ENCODE results near the gene C19orf38.

The C19orf38 gene

DNA sequence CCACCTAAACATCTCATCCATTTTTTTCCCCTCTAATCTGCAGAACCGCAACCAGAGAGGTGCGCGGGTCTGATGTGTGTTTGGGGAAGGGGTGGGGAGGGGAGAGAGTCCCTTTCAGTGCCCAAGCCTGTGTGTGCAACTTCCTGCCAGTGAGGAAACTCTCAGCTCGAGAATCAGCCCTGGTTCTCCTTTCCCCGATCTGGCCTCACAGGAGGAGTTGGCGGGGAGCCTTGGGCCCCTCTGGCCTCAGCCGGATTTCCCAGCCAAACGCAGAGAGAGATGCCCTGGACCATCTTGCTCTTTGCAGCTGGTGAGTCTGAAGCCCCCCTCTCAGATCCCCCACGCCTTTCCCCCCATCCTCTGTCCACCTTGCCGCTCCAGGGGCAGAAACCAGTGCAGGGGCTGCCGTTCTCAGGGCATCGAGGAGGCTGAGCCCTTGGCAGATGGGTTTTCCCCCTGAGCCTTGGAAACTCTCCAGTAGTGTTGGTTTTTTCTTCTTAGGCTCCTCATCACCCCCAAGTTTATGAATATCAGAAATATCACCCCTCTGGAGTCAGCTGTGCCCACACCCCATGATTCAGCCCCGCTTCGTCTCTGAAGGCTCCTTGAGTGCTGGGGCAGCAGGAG is at the start of gene C19orf38:
Gene C19orf38 (plus strand): TSS at position 186 of the 627 bp plus-strand sequence. CDS start 94 bp downstream, at position 280.
- DNase-seq, result no peak

- DNase-seq, result no peak
These were observed 47.7 kb upstream of the C19orf38 start for GRCh38 chr19:10800488-10800887.

- DNase-seq, result no peak
These were observed 45.7 kb upstream of the C19orf38 start for GRCh38 chr19:10802479-10802878.

GRCh38 chr19:10803252-10803651 is 45.0 kb upstream of the C19orf38 start:
- DNase-seq, result no peak

DNA sequence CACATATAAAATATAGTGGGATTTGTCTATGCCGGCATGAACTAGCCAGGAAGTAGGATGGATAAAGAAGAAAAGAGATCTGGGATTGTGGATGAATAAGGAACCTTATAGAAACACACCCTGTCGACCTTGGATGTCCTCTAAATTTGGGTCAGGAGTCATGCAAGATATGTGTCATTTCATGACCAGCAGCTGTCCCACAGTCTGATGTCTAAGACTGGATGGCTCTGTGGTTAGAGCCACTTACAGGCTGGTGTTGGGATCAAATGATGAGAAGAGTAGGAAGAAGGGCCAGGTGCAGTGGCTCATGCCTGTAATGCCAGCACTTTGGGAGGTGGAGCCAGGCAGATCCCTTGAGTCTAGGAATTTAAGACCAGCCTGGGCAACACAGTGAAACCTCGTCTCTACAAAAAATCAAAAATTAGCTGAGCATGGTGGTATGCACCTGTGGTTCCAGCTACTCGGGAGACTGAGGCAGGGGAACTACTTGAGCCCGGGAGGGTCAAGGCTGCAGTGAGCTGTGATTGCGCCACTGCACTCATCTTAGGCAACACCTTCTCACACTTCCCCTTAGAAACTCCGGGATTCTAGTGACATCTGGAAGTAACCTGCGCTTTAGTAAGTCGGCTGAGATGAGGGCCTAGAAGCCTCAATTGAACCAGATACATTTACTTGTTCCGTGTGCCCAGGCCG is 43.0 kb upstream of the C19orf38 start:
- no peak for DNase-seq

- DNase-seq, result no peak
These were observed 42.4 kb upstream of the C19orf38 start for GRCh38 chr19:10805758-10806247.

GRCh38 chr19:10808937-10809649 is 39.1 kb upstream of the C19orf38 start:
- no peak for DNase-seq

DNA sequence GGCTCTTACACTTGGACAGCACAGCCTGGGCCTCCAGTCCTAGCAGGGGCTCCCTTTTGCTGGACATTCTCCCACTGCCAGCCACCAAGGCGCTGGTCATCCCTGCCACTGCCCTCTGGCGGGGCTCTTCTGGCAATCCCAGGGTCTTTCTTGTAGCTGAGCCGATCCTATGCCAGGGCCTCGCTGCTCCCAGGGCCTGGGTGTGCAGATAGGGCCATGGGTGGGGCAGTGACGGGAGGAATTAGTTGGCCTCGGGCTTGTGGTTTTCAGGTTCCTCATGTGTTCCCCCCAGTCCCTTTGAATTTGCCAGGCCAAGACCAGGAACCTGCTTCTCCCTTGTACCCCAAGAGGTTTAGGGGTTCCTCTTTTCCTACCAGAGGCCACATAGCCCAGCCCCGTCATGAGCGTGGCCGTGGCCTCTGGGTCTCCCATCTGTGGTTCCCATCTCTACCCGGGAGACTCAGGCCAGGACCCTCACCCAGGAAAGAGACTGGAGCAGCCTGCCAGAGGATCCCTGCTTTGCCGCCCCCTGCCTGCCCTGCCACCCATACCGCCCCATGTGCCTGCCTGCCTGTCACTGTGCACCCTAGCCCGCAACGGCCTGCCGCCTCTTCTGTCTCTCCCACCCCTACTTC is 38.4 kb upstream of the C19orf38 start:
- DNase-seq, result no peak

DNA sequence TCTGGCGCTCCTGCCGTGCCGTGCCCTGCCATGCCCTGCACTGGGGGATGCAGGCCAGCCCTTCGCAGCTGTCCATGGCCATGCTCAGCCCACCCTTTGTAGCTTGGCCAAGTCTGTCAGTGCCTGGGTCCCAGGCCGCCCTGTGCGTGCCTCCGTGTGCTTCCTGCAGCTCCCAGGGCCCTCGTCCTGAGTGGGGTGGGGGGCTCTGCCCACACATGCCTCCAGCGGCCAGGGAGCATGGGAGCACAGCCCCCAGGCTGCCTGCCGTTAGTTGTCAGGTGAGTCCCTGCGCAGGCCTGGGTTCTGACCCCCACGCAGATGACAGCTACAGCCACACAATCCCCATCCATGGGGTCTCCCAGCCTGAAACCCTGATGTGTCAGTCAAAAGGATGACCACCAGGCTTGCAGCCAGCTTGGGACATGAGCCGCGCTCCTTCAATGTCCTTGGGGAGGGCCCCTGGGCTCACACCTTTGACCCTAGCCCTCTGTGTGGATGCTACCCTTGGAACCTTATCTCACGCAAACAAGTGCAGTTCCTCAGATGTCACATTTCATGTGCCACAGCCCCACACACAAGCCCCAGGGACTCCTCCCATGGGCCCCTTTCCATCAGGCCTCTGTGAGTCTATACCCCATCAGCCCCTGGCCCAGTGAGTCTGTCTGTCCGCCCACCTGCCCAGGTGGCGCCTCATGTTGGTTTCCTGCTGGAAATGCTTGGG is 36.7 kb upstream of the C19orf38 start:
- no peak for DNase-seq

DNA sequence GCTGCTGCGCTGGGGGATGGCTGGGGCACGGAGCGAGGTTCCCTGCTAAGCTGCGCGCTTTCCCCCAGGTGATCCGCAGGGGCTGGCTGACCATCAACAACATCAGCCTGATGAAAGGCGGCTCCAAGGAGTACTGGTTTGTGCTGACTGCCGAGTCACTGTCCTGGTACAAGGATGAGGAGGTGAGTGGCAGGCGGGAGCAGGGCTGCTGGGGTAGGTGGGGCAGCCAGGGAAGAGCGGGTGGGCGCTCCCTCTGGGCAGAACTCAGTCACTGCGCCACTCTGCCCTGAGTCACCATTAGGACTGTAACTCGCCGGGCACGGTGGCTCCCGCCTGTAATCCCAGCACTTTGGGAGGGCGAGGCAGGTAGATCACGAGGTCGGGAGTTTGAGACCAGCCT is 36.0 kb upstream of the C19orf38 start:
- DNase-seq, result no peak

DNA sequence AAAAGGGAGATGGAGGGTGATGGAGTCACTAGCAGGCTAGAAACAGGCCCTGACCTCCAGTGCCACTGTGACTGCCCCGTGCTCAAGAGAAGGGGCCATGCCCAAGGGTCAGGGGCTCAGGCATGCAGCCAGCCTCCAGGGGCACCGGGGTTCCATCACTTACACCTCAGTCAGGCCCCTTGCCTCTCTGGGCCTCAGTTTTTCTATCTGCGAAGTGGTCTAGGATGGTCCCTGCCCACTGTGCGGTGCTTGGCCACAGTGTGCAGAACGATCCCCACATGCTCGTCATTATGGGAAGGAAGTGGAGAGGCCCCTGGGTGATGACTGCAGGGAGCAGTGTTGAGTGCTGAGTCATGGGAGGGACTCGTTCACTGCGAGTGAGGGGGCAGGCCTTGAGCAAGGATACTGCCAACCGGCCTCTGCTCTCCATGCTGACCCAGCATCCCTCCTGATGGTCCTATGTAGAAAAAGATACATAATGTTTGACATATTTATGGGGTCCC is 35.3 kb upstream of the C19orf38 start:
- DNase-seq, result no peak

- DNase-seq, result no peak
These were observed 33.1 kb upstream of the C19orf38 start for GRCh38 chr19:10815007-10815536.

DNA sequence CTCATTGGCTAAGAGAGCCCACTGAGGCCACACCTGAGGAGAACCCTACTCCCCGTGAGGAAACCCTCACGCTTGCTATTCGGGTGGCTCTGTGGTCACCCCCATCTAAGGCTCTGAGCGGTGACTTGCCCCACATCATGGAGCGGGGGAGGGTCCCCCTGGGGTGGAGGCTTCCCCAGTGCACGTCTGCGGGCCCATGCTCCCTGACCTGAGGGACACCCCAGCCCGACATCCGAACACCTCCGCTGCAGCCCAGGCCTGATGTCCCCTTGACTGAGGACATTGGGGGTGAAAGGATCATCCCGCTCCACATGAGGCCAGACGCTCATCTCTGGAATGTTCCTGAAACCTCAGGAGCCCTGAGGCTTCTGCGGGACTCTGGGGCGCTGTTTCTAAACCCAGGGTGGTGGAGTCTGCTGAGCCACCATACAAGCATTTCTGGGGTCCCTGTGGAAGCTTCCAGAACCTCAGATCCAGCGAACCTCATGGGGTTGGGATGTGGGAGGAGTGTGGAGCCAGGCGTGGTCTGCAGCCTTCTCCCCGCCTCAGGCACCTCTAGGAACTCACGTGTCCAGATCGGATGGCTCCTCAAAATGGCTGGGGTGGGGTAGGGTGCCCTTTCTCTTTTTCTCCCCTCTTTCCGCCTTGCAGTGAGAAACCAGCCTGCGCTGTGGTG is 32.1 kb upstream of the C19orf38 start:
- no peak for DNase-seq

- no peak for DNase-seq
These were observed 31.5 kb upstream of the C19orf38 start for GRCh38 chr19:10816691-10817090.

DNA sequence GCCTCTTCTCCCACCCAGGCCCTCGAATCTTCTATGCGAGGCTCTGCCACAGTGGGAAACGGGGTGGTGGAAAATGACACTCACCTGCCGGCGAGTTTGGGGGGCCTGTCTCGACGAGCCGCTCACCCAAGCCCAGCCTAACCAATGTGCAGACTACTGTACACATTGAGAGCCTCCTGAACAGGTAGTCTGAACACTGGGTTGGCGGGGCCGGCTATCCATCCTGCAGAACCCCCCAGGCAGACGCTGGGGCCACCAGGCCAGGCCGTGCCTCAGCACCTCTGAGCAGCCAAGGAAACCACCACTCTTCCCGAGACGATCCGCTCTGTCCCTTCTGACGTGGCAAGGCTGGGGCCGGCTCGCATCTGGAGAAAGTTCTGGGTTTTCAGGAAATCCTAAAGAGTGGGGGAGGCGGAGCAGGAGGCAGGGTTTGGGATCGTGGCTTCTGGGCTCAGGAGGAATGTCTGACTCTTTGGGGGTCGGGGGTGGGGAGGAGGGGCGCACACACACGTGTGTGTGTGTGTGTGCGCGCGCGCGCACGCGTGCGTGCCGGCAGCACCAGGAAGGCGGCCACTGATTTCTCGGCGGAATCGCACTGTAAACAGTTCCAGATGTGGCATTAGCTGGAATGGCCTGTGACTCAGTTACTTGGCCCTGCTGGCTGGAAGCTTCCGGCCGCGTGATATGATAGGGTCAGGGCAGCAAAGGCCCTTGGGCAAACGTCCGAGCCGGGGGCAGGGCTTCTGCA is 30.8 kb upstream of the C19orf38 start:
- no peak for DNase-seq

- DNase-seq, result no peak
These were observed 29.7 kb upstream of the C19orf38 start for GRCh38 chr19:10818301-10819123.

- DNase-seq, result no peak
These were observed 28.8 kb upstream of the C19orf38 start for GRCh38 chr19:10819124-10820060.

- DNase-seq, result no peak
These were observed 28.0 kb upstream of the C19orf38 start for GRCh38 chr19:10820173-10820572.

- no peak for DNase-seq
These were observed 24.5 kb upstream of the C19orf38 start for GRCh38 chr19:10823690-10824089.
